Activated B cell treated with CpG ODN at 0.5 μM for 24 hours (primary cell): Measurements from ENCODE around the gene ANAPC15. TPM values are rescaled to one million over a fixed set of nuclear protein-coding genes. Genes with fewer than 3 reads are reported as not detected.
"Not testable (repeated sequence)": the region's sequence is repeated elsewhere in the genome, so short reads cannot be mapped to it uniquely, and the experiment has no call there.

Experiments
- ATAC-seq: fragments of 200-7000 bp; cut with Tn5 transposase; one replicate; pipeline ENCODE4 v1.10.0; 2021; ENCODE audit warnings: low read depth, mild to moderate bottlenecking, moderate library complexity
- CTCF ChIA-PET: fragments of 350-600 bp; sonication (Branson Sonifier 250); formaldehyde crosslinking; loops from one replicate; lab custom pipeline; 2021; ENCODE audit warnings: antibody characterized with exemption; lab: Charles Lee
- POLR2A ChIA-PET: fragments of 350-600 bp; sonication (Branson Sonifier 250); formaldehyde crosslinking; loops from one replicate; lab custom pipeline; 2021; ENCODE audit warnings: antibody characterized with exemption; lab: Charles Lee
- DNase-seq: peaks from one replicate; pipeline ENCODE4 v3.0.0; 2022
- H3K27ac Mint-ChIP-seq: one replicate; pipeline ENCODE4 v1.8.0; 2020; ENCODE audit warnings: mixed read lengths
- H3K27me3 Mint-ChIP-seq: one replicate; pipeline ENCODE4 v1.8.0; 2021; ENCODE audit warnings: mixed read lengths
- H3K36me3 Mint-ChIP-seq: one replicate; pipeline ENCODE4 v1.8.0; 2021; ENCODE audit warnings: low read depth, mixed read lengths
- H3K4me1 Mint-ChIP-seq: one replicate; pipeline ENCODE4 v1.8.0; 2021; ENCODE audit warnings: mixed read lengths
- H3K4me3 Mint-ChIP-seq: one replicate; pipeline ENCODE4 v1.8.0; 2020; ENCODE audit warnings: mild to moderate bottlenecking, mixed read lengths
- H3K9me3 Mint-ChIP-seq: one replicate; pipeline ENCODE4 v1.8.0; 2020; ENCODE audit warnings: mixed read lengths
- CTCF ChIP-seq: fragments of 200-600 bp; IDR thresholded peaks from one replicate; pipeline ENCODE4 v1.8.0; 2022; ENCODE audit warnings: antibody characterized with exemption, mild to moderate bottlenecking
- intact Hi-C: fragments of 100-400 bp; cut with micrococcal nuclease; formaldehyde crosslinking; loops from one replicate; pipeline ENCODE4 v1.15.1; 2024
- total RNA-seq: library from RNA; stranded (reverse); gene quantifications from 2 replicates; pipeline ENCODE4 v1.2.3, GENCODE V29; 2022

The ANAPC15 gene
- 44.4 and 56.3 TPM in 2 replicates for total RNA-seq

GRCh38 chr11:72112143-72112977 lies at the start of gene ANAPC15:
ANAPC15 (minus strand) TSS chr11:72112695; CDS start chr11:72111276, 1,419 bp downstream.
- peaks cover 24% of the 10 kb centered on the region for H3K36me3 Mint-ChIP-seq
- intact Hi-C loops = loop anchor here (1.0 to 5.0 kb wide), 7 partner anchors 9 to 325 kb away; partner anchors contain the start of genes CLPB, LAMTOR1, LRRC51 and NUMA1
- TF ChIP-seq CTCF = no peak
- DNase-seq (peak; percentile 90), ATAC-seq (peak; percentile 90)
- ChIA-PET CTCF (interaction anchor here (1.2 to 1.7 kb wide), 3 partner anchors 31 to 87 kb away, joined by 3 to 5 read pairs (median 4); no protein-coding TSS in a partner anchor), POLR2A (interaction anchor here (0.5 to 3.1 kb wide), 17 partner anchors 10 to 219 kb away, joined by 3 to 34 read pairs (median 6); partner anchors contain the start of genes INPPL1, LAMTOR1, RNF121 and XNDC1N)
- H3K27me3 Mint-ChIP-seq = peaks cover 12% of the 10 kb centered on the region
- H3K4me3 Mint-ChIP-seq = peak within 1 kb of the TSS; percentile 97
- H3K9me3 Mint-ChIP-seq = no peaks in the 10 kb centered on the region
- peak within 1 kb of the TSS; percentile 100 for H3K27ac Mint-ChIP-seq
- H3K4me1 Mint-ChIP-seq = peaks cover 25% of the 10 kb centered on the region

GRCh38 chr11:72160319-72160718 lies 47.8 kb upstream of the ANAPC15 start:
- no peak for ATAC-seq
- Mint-ChIP-seq H3K4me1 (no peaks in the 10 kb centered on the region), H3K4me3 (no peak overlapping the region), H3K27me3 (peaks cover 22% of the 10 kb centered on the region), H3K27ac (no peak overlapping the region), H3K36me3 (no peaks in the 10 kb centered on the region), H3K9me3 (no peaks in the 10 kb centered on the region)
- CTCF ChIA-PET = no interaction called here
- POLR2A ChIA-PET = no interaction called here
- TF ChIP-seq CTCF = no peak
- DNase-seq = no peak
- intact Hi-C loops = no loop called here

GRCh38 chr11:72157131-72157530 lies 44.6 kb upstream of the ANAPC15 start:
- Mint-ChIP-seq H3K27me3 (peaks cover 26% of the 10 kb centered on the region), H3K27ac (no peak overlapping the region), H3K4me1 (no peaks in the 10 kb centered on the region), H3K36me3 (no peaks in the 10 kb centered on the region), H3K4me3 (no peak overlapping the region), H3K9me3 (no peaks in the 10 kb centered on the region)
- intact Hi-C loops = no loop called here
- ChIA-PET CTCF (interaction anchor here (1.0 kb wide), 1 partner anchor 13 kb away, joined by 4 read pairs; no protein-coding TSS in a partner anchor), POLR2A (no interaction called here)
- TF ChIP-seq CTCF = no peak
- no peak for ATAC-seq
- no peak for DNase-seq

DNA sequence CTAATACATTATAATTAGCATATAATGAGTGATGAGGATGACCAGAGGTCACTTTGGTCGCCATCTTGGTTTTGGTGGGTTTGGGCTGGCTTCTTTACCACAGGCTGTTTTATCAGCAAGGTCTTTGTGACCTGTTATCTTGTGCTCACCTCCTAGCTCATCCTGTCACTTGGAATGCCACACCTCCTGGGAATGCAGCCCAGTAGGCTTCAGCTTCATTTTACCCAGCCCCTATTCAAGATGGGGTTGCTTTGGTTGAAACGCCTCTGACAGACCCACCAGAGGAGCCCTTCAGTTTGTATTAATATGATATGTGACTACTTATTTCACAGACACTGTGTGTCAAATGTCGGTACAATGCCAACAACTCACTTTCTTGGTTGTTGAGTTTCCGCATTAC lies 43.3 kb upstream of the ANAPC15 start:
- H3K27me3 Mint-ChIP-seq = peaks cover 23% of the 10 kb centered on the region
- no peak for TF ChIP-seq CTCF
- DNase-seq (no peak), ATAC-seq (no peak)
- H3K4me1 Mint-ChIP-seq = no peaks in the 10 kb centered on the region
- H3K36me3 Mint-ChIP-seq = no peaks in the 10 kb centered on the region
- H3K27ac Mint-ChIP-seq = no peak overlapping the region
- H3K4me3 Mint-ChIP-seq = no peak overlapping the region
- intact Hi-C loops = no loop called here
- ChIA-PET CTCF (interaction anchor here (0.8 kb wide), 1 partner anchor 12 kb away, joined by 3 read pairs; no protein-coding TSS in a partner anchor), POLR2A (no interaction called here)
- H3K9me3 Mint-ChIP-seq = no peaks in the 10 kb centered on the region

DNA sequence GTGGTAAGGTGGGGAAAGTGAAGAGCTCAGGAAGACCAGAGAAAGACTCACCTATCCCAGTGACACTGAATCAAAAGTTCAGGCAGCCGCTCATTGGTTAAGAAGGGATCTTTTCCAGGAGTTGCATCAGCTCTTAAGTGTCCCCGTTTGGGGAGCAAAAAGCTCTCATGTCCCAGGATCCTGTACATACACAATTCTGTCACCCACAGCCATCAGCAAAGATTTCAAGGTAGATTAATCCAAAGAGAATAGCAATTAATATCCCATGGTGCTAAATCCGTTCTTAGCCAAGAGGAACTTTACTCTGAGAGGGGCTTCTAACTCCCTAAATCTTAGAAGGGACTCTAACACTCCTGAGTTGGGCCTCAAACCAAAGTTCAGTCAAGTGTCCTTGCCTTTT lies 42.3 kb upstream of the ANAPC15 start:
- H3K27ac Mint-ChIP-seq = no peak overlapping the region
- ChIA-PET POLR2A (no interaction called here), CTCF (interaction anchor here (0.8 to 1.0 kb wide), 2 partner anchors 10 to 12 kb away, joined by 3 to 4 read pairs; no protein-coding TSS in a partner anchor)
- H3K4me1 Mint-ChIP-seq = no peaks in the 10 kb centered on the region
- H3K9me3 Mint-ChIP-seq = no peaks in the 10 kb centered on the region
- H3K36me3 Mint-ChIP-seq = no peaks in the 10 kb centered on the region
- intact Hi-C loops = no loop called here
- no peak for TF ChIP-seq CTCF
- DNase-seq (no peak), ATAC-seq (no peak)
- H3K27me3 Mint-ChIP-seq = peaks cover 18% of the 10 kb centered on the region
- H3K4me3 Mint-ChIP-seq = no peak overlapping the region

DNA sequence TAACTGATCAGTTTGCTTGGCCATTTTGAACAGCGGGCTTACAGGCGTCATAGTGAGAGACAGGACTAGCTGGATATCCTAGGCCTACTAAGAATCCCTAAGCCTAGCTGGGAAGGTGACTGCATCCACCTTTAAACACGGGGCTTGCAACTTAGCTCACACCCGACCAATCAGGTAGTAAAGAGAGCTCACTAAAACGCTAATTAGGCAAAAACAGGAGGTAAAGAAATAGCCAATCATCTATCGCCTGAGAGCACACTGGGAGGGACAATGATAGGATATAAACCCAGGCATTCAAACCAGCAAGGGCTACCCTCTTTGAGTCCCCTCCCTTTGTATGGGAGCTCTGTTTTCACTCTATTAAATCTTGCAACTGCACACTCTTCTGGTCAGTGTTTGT lies 41.4 kb upstream of the ANAPC15 start:
- H3K27me3 Mint-ChIP-seq, H3K4me1 Mint-ChIP-seq, H3K27ac Mint-ChIP-seq, H3K4me3 Mint-ChIP-seq, H3K9me3 Mint-ChIP-seq, POLR2A ChIA-PET, DNase-seq, intact Hi-C loops, ATAC-seq, H3K36me3 Mint-ChIP-seq: not testable (repeated sequence)
- CTCF ChIA-PET = interaction anchor here (0.8 to 1.3 kb wide), 3 partner anchors 9 to 11 kb away, joined by 3 to 6 read pairs (median 4); no protein-coding TSS in a partner anchor
